Measurements from ENCODE around the gene CDC42EP1. TPM values are rescaled to one million over a fixed set of nuclear protein-coding genes. Genes with fewer than 3 reads are reported as not detected.

CDC42EP1 gene
- total RNA-seq, 1 experiment from 2014 or later, result 62.5 TPM

- in situ Hi-C loops (cut with HindIII; ENCODE audit: low pct_unique_long_range_greater_than_20kb, low sequenced_read_pairs) (no loop called here), intact Hi-C loops (cut with micrococcal nuclease; ENCODE audit: unreplicated experiment) (no loop called here)
- Histone ChIP-seq H3K9me3 (ENCODE audit: control insufficient read depth, insufficient read depth, low read depth, low read length) (no peaks in the 10 kb centered on the region), H3K4me3 (ENCODE audit: low read depth in 2 of 2, low read length in 2 of 2) (no peak overlapping the region), H3K36me3 (ENCODE audit: control insufficient read depth, insufficient read depth, low read length) (no peaks in the 10 kb centered on the region), H3K4me1 (ENCODE audit: control insufficient read depth, insufficient read depth, low read length) (no peaks in the 10 kb centered on the region), H3K27ac (ENCODE audit: low read length) (no peak overlapping the region), H3K27me3 (ENCODE audit: control insufficient read depth, insufficient read depth, low read length) (no peaks in the 10 kb centered on the region)
- no TSS peak for BruUV-seq (replicated peaks)
- no peak for TF ChIP-seq CTCF (IDR thresholded peaks at IDR 0.05)
- ChIA-PET CTCF (no interaction called here), POLR2A (no interaction called here)
- ATAC-seq, result no peak
- no peak for DNase-seq (ENCODE audit: low read depth, low spot score)
These were observed 21.2 kb downstream of the CDC42EP1 start for GRCh38 chr22:37581504-37581903.

- Histone ChIP-seq H3K36me3 (ENCODE audit: control insufficient read depth, insufficient read depth, low read length) (no peaks in the 10 kb centered on the region), H3K27me3 (ENCODE audit: control insufficient read depth, insufficient read depth, low read length) (no peaks in the 10 kb centered on the region), H3K27ac (ENCODE audit: low read length) (no peak overlapping the region), H3K9me3 (ENCODE audit: control insufficient read depth, insufficient read depth, low read depth, low read length) (no peaks in the 10 kb centered on the region), H3K4me1 (ENCODE audit: control insufficient read depth, insufficient read depth, low read length) (no peaks in the 10 kb centered on the region), H3K4me3 (ENCODE audit: low read depth in 2 of 2, low read length in 2 of 2) (no peak overlapping the region)
- intact Hi-C loops (cut with micrococcal nuclease; ENCODE audit: unreplicated experiment), result no loop called here
- no peak for ATAC-seq
- in situ Hi-C loops (cut with HindIII; ENCODE audit: low pct_unique_long_range_greater_than_20kb, low sequenced_read_pairs), result no loop called here
- no peak for DNase-seq (ENCODE audit: low read depth, low spot score)
- CTCF ChIA-PET, result interaction anchor here (0.6 kb wide), 1 partner anchor 40 kb away, joined by 3 read pairs; no protein-coding TSS in a partner anchor
- POLR2A ChIA-PET, result no interaction called here
- no TSS peak for BruUV-seq (replicated peaks)
- no peak for TF ChIP-seq POLR2AphosphoS5 (IDR thresholded peaks at IDR 0.05; ENCODE audit: low read depth, low read length)
- TF ChIP-seq TCF7L2 (IDR thresholded peaks at IDR 0.05; ENCODE audit: low read depth, low read length), result no peak
- no peak for TF ChIP-seq REST (IDR thresholded peaks at IDR 0.05; ENCODE audit: insufficient read depth in 1 of 2, low read depth in 2 of 2, low read length in 1 of 2)
- TF ChIP-seq CTCF (IDR thresholded peaks at IDR 0.05), result no peak
- TF ChIP-seq SIN3A (IDR thresholded peaks at IDR 0.05; ENCODE audit: borderline replicate concordance, insufficient read depth, low read depth, low read length), result no peak
These were observed 22.2 kb downstream of the CDC42EP1 start for GRCh38 chr22:37582526-37582925.
